A549 (cell line): Measurements from ENCODE around the gene EPN2.

Experiments used
- CTCF ChIP-seq: fragments of >200 bp; sonication (Bioruptor Twin); formaldehyde crosslinking; IDR thresholded peaks from 3 replicates; pipeline ENCODE4 v1.5.1; 2016
- EHMT2 ChIP-seq: fragments of 200-600 bp; sonication (generic); IDR thresholded peaks from 2 replicates; pipeline ENCODE4 v1.6.1; 2016; ENCODE audit warnings: antibody characterized with exemption, low read depth, mild to moderate bottlenecking, moderate library complexity
- EP300 ChIP-seq, 2 experiments: fragments of >200 bp; sonication (Bioruptor Twin); formaldehyde crosslinking; IDR thresholded peaks; 2 replicates in 1 of 2; 3 replicates in 1 of 2; pipeline ENCODE4 v1.6.1; 2016 to 2017
- ESRRA ChIP-seq: fragments of 150-350 bp; IDR thresholded peaks from 2 replicates; pipeline ENCODE4 v1.6.1; 2014; ENCODE audit warnings: mild to moderate bottlenecking, low read length, borderline replicate concordance
- JUN ChIP-seq, 2 experiments: fragments of >200 bp; sonication (Bioruptor Twin); formaldehyde crosslinking; IDR thresholded peaks; 2 replicates in 1 of 2; 3 replicates in 1 of 2; pipeline ENCODE4 v1.6.1; 2016 to 2017
- JUNB ChIP-seq: fragments of >200 bp; sonication (Bioruptor Twin); formaldehyde crosslinking; IDR thresholded peaks from 2 replicates; pipeline ENCODE4 v1.6.1; 2016
- MYC ChIP-seq: IDR thresholded peaks from 2 replicates; pipeline ENCODE4 v1.6.1; 2012; ENCODE audit warnings: mild to moderate bottlenecking, inconsistent platforms, low read length, improper control_type of control experiment, borderline replicate concordance
- PBX3 ChIP-seq: IDR thresholded peaks from 2 replicates; pipeline ENCODE4 v1.6.1; 2012
- POLR2A ChIP-seq: IDR thresholded peaks from 2 replicates; pipeline ENCODE4 v1.6.1; 2012; ENCODE audit warnings: mild to moderate bottlenecking, low read length
- RARB ChIP-seq: fragments of 250-450 bp; sonication (Bioruptor Pico); IDR thresholded peaks from 2 replicates; pipeline ENCODE4 v1.8.0; 2021; ENCODE audit warnings: mild to moderate bottlenecking, moderate library complexity
- ZSCAN20 ChIP-seq: fragments of 250-450 bp; sonication (Bioruptor Pico); IDR thresholded peaks from 2 replicates; pipeline ENCODE4 v1.8.0; 2022; ENCODE audit warnings: mild to moderate bottlenecking, moderate library complexity

DNA sequence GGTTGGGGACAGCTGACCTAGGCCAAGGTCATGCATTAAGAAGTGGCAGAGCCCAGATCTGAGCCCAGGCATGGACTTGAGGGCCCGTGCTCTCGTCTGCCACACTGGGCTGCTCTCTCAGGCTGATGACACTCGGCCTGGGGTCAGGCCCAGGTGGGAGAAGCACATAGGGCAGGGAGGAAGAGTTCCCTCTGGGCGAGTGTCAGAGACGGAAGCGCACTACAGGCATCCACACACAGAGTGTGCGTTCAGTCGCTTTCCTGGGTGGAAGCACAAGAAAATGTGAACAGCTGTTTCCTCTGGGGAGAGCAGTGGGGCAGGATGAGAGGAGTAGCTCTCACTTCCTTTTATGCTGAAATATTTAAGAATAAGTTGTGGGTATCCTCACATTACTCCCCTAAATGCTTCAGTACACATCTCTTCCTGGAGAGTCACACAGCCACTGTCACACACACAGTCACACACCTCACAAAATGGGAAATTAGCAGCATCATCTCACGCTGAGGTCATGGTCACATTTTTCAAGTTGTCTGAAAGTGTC lies 65.7 kb downstream of the EPN2 start:
- TF ChIP-seq CTCF (no peak), RARB (no peak), POLR2A (no peak), MYC (no peak), JUNB (no peak), ZSCAN20 (CRISPR knock-in tag) (no peak), EHMT2 (no peak), EP300 (IDR thresholded peaks at IDR 0.05) (no peak), ESRRA (no peak), JUN (IDR thresholded peaks at IDR 0.05) (no peak), PBX3 (no peak)
